SK-N-MC (cell line): Measurements from ENCODE around the gene LRRC40.

Source experiments
- EZH2 ChIP-seq: fragments of 200-600 bp; sonication (generic); IDR thresholded peaks from one replicate; pipeline ENCODE4 v1.6.1; 2017; ENCODE audit warnings: antibody characterized with exemption
- FOXP2 ChIP-seq: optimal IDR thresholded peaks from 2 replicates; pipeline ENCODE3; 2011; ENCODE audit warnings: mild to moderate bottlenecking, moderate library complexity; ENCODE audit not compliant: insufficient read depth; ENCODE audit errors: extremely low read length, control extremely low read depth
- POLR2AphosphoS5 ChIP-seq: IDR thresholded peaks from 2 replicates; pipeline ENCODE4 v1.6.1; 2012; ENCODE audit warnings: mild to moderate bottlenecking, low read depth, low read length, borderline replicate concordance

- TF ChIP-seq EZH2: no peak
- TF ChIP-seq POLR2AphosphoS5: peak; percentile 94
- peak; percentile 80 for TF ChIP-seq FOXP2
These were observed at the start of gene LRRC40 for GRCh38 chr1:70205434-70206118.
